Measurements from ENCODE around the gene SSBP3. TPM values are rescaled to one million over a fixed set of nuclear protein-coding genes. Genes with fewer than 3 reads are reported as not detected.

Gene SSBP3
- total RNA-seq, 1 donor from 2014 or later, result 70.7 TPM

GRCh38 chr1:54180701-54181360, 225.4 kb downstream of the SSBP3 start:
- intact Hi-C loops (cut with DNase I), result no loop called here
- no peaks in the 10 kb centered on the region for H3K27me3 ChIP-seq
- TF ChIP-seq POLR2AphosphoS5 (IDR thresholded peaks at IDR 0.05; ENCODE audit: insufficient read depth in 1 of 2, low read depth in 1 of 2), result no peak
- no peak for TF ChIP-seq CTCF (IDR thresholded peaks at IDR 0.05)
- TF ChIP-seq POLR2A (IDR thresholded peaks at IDR 0.05), result no peak
- H3K4me1 ChIP-seq, result no peaks in the 10 kb centered on the region
- H3K36me3 ChIP-seq, result peaks cover 0 to 9% of the 10 kb centered on the region in 2 donors
- DNase-seq (ENCODE audit: extremely low spot score in 2 of 2), result no peak
- H3K4me3 ChIP-seq, result no peak overlapping the region
- H3K9me3 ChIP-seq, result no peaks in the 10 kb centered on the region
- H3K27ac ChIP-seq, result no peak overlapping the region

- H3K9me3 ChIP-seq, result no peaks in the 10 kb centered on the region
- TF ChIP-seq CTCF (IDR thresholded peaks at IDR 0.05), result no peak
- no peaks in the 10 kb centered on the region for H3K27me3 ChIP-seq
- peaks cover 0 to 9% of the 10 kb centered on the region in 2 donors for H3K36me3 ChIP-seq
- H3K4me1 ChIP-seq, result no peaks in the 10 kb centered on the region
- intact Hi-C loops (cut with DNase I), result no loop called here
- no peak overlapping the region for H3K27ac ChIP-seq
- DNase-seq (ENCODE audit: extremely low spot score in 2 of 2), result no peak
- no peak overlapping the region for H3K4me3 ChIP-seq
Measured at GRCh38 chr1:54178296-54179070, 227.7 kb downstream of the SSBP3 start.

- H3K36me3 ChIP-seq, result peaks cover 0 to 9% of the 10 kb centered on the region in 2 donors
- intact Hi-C loops (cut with DNase I), result no loop called here
- H3K4me1 ChIP-seq, result no peaks in the 10 kb centered on the region
- H3K4me3 ChIP-seq, result no peak overlapping the region
- H3K27ac ChIP-seq, result no peak overlapping the region
- no peaks in the 10 kb centered on the region for H3K27me3 ChIP-seq
- no peaks in the 10 kb centered on the region for H3K9me3 ChIP-seq
- DNase-seq (ENCODE audit: extremely low spot score in 2 of 2), result no peak
- TF ChIP-seq POLR2A (IDR thresholded peaks at IDR 0.05) (no peak), POLR2AphosphoS5 (IDR thresholded peaks at IDR 0.05; ENCODE audit: insufficient read depth in 1 of 2, low read depth in 1 of 2) (no peak), CTCF (IDR thresholded peaks at IDR 0.05) (no peak)
Measured at GRCh38 chr1:54177726-54178125, 228.5 kb downstream of the SSBP3 start.

- no peak for TF ChIP-seq POLR2A (IDR thresholded peaks at IDR 0.05)
- TF ChIP-seq POLR2AphosphoS5 (IDR thresholded peaks at IDR 0.05; ENCODE audit: insufficient read depth in 1 of 2, low read depth in 1 of 2), result no peak
- TF ChIP-seq CTCF (IDR thresholded peaks at IDR 0.05), result no peak
- no peak for DNase-seq (ENCODE audit: extremely low spot score in 2 of 2)
- Histone ChIP-seq H3K27me3 (no peaks in the 10 kb centered on the region), H3K27ac (no peak overlapping the region), H3K9me3 (no peaks in the 10 kb centered on the region), H3K36me3 (peaks cover 0 to 9% of the 10 kb centered on the region in 2 donors), H3K4me1 (no peaks in the 10 kb centered on the region), H3K4me3 (no peak overlapping the region)
- intact Hi-C loops (cut with DNase I), result no loop called here
Measured at GRCh38 chr1:54176621-54177327, 229.4 kb downstream of the SSBP3 start.

Other genes with a start within 250 kb of the SSBP3 start
- gene CYB5RL, start 206.4 kb downstream of the SSBP3 start, total RNA-seq, result 3.7 TPM
- gene MRPL37, start 206.2 kb downstream of the SSBP3 start, total RNA-seq, result 45.9 TPM
- gene ACOT11, start 141.8 kb upstream of the SSBP3 start, total RNA-seq, result 26.0 TPM
- gene FAM151A, start 217.1 kb upstream of the SSBP3 start, total RNA-seq, result not detected
- gene MROH7, start 235.4 kb upstream of the SSBP3 start, total RNA-seq, result 7.4 TPM